Testis (tissue), 2 donors: ENCODE results near the gene SHISA7.

ENCODE experiments used
- CTCF ChIP-seq, 3 experiments: fragments of 450-650 bp in 2 of 3; fragments of 200-600 bp in 1 of 3; sonication (generic) in 1 of 3; IDR thresholded peaks; one replicate each; pipeline ENCODE4 v1.5.1; 2016 to 2019; ENCODE audit warnings: antibody characterized with exemption in 3 of 3, mild to moderate bottlenecking in 2 of 3, moderate library complexity in 1 of 3
- POLR2A ChIP-seq: fragments of 450-650 bp; IDR thresholded peaks from one replicate; pipeline ENCODE4 v1.6.1; 2017; ENCODE audit warnings: antibody characterized with exemption, mild to moderate bottlenecking, moderate library complexity

GRCh38 chr19:55406091-55406825 is 36.8 kb downstream of the SHISA7 start:
- TF ChIP-seq POLR2A (no peak), CTCF (IDR thresholded peaks at IDR 0.05) (no peak)
